Astrocyte (in vitro differentiated cells and primary cell): ENCODE data around the gene HDC. TPM values are rescaled to one million over a fixed set of nuclear protein-coding genes. Genes with fewer than 3 reads are reported as not detected.

Source experiments
- DNase-seq: peaks from one replicate; pipeline ENCODE4 v3.0.0-alpha.2; 2010; ENCODE audit warnings: low read depth
- FAIRE-seq: peaks from 2 replicates; lab custom pipeline; 2011; peaks lifted over from hg19 to GRCh38; lab: Jason Lieb, UNC
- H2AFZ ChIP-seq: 2 replicates; pipeline ENCODE4 v1.6.0; 2012; ENCODE audit warnings: low read depth, low read length, inconsistent platforms
- H3K27ac ChIP-seq: 2 replicates; pipeline ENCODE4 v1.5.1; 2011; ENCODE audit warnings: low read depth, low read length, inconsistent platforms
- H3K27me3 ChIP-seq: 2 replicates; pipeline ENCODE4 v1.6.0; 2011; ENCODE audit warnings: low read length, inconsistent platforms; ENCODE audit not compliant: insufficient read depth
- H3K36me3 ChIP-seq: 2 replicates; pipeline ENCODE4 v1.5.1; 2011; ENCODE audit warnings: low read length, inconsistent platforms; ENCODE audit not compliant: insufficient read depth
- H3K4me1 ChIP-seq: 2 replicates; pipeline ENCODE4 v1.5.1; 2011; ENCODE audit warnings: low read length, inconsistent platforms; ENCODE audit not compliant: insufficient read depth
- H3K4me2 ChIP-seq: 2 replicates; pipeline ENCODE4 v1.6.0; 2012; ENCODE audit warnings: low read length, inconsistent platforms
- H3K4me3 ChIP-seq: 2 replicates; pipeline ENCODE4 v1.5.1; 2011; ENCODE audit warnings: low read depth, mild to moderate bottlenecking, low read length, inconsistent platforms; ENCODE audit not compliant: insufficient read depth
- H3K79me2 ChIP-seq: 2 replicates; pipeline ENCODE4 v1.6.0; 2012; ENCODE audit warnings: mild to moderate bottlenecking, low read length, inconsistent platforms; ENCODE audit not compliant: insufficient read depth
- H3K9ac ChIP-seq: 2 replicates; pipeline ENCODE4 v1.6.0; 2012; ENCODE audit warnings: mild to moderate bottlenecking, low read length, inconsistent platforms
- H3K9me3 ChIP-seq: 2 replicates; pipeline ENCODE4 v1.5.1; 2012; ENCODE audit warnings: low read depth, mild to moderate bottlenecking, low read length, inconsistent platforms; ENCODE audit not compliant: insufficient read depth
- H4K20me1 ChIP-seq: 2 replicates; pipeline ENCODE4 v1.6.0; 2012; ENCODE audit warnings: low read length, inconsistent platforms; ENCODE audit not compliant: insufficient read depth
- H3K27ac Mint-ChIP-seq: one replicate; pipeline ENCODE4 v1.8.0; 2021; ENCODE audit warnings: mild to moderate bottlenecking, mixed read lengths; ENCODE audit not compliant: unreplicated experiment
- H3K27me3 Mint-ChIP-seq: one replicate; pipeline ENCODE4 v1.8.0; 2021; ENCODE audit warnings: low read depth, mixed read lengths; ENCODE audit not compliant: unreplicated experiment
- H3K36me3 Mint-ChIP-seq: one replicate; pipeline ENCODE4 v1.8.0; 2021; ENCODE audit warnings: low read depth, mixed read lengths; ENCODE audit not compliant: unreplicated experiment
- H3K4me1 Mint-ChIP-seq: one replicate; pipeline ENCODE4 v1.8.0; 2021; ENCODE audit warnings: low read depth, mixed read lengths; ENCODE audit not compliant: unreplicated experiment
- H3K4me3 Mint-ChIP-seq: one replicate; pipeline ENCODE4 v1.8.0; 2021; ENCODE audit warnings: mild to moderate bottlenecking, moderate library complexity, mixed read lengths; ENCODE audit not compliant: unreplicated experiment
- H3K9me3 Mint-ChIP-seq: one replicate; pipeline ENCODE4 v1.8.0; 2021; ENCODE audit warnings: mild to moderate bottlenecking, mixed read lengths; ENCODE audit not compliant: unreplicated experiment
- CTCF ChIP-seq: IDR thresholded peaks from 2 replicates; pipeline ENCODE4 v1.5.1; 2011; ENCODE audit warnings: low read depth, mild to moderate bottlenecking, inconsistent platforms, low read length, moderate library complexity; ENCODE audit not compliant: insufficient read depth
- EZH2 ChIP-seq: IDR thresholded peaks from 2 replicates; pipeline ENCODE4 v1.6.1; 2012; ENCODE audit warnings: mild to moderate bottlenecking, low read length, inconsistent platforms; ENCODE audit not compliant: insufficient read depth
- total RNA-seq: library from RNA; stranded (reverse); gene quantifications from 2 replicates; pipeline ENCODE4 v1.2.1, GENCODE V29; 2021

HDC gene
- total RNA-seq, 1 donor from 2014 or later, result not detected

- peaks cover 6% of the 10 kb centered on the region for H3K36me3 ChIP-seq
- H3K9me3 ChIP-seq, result no peaks in the 10 kb centered on the region
- no peaks in the 10 kb centered on the region for H3K27me3 ChIP-seq
- no peak for TF ChIP-seq CTCF
- TF ChIP-seq EZH2, result no peak
- DNase-seq (no peak), FAIRE-seq (no peak)
- Mint-ChIP-seq H3K9me3 (no peaks in the 10 kb centered on the region), H3K36me3 (no peaks in the 10 kb centered on the region), H3K27ac (no peak overlapping the region), H3K27me3 (no peaks in the 10 kb centered on the region), H3K4me3 (no peak overlapping the region), H3K4me1 (no peaks in the 10 kb centered on the region)
- H3K4me3 ChIP-seq, result no peak overlapping the region
- no peak overlapping the region for H3K27ac ChIP-seq
- H3K9ac ChIP-seq, result no peak overlapping the region
- no peaks in the 10 kb centered on the region for H3K4me1 ChIP-seq
- no peaks in the 10 kb centered on the region for H3K79me2 ChIP-seq
- H4K20me1 ChIP-seq, result no peaks in the 10 kb centered on the region
- H2AFZ ChIP-seq, result no peak overlapping the region
- no peak overlapping the region for H3K4me2 ChIP-seq
Measured at GRCh38 chr15:50275091-50275490, 9.6 kb upstream of the HDC start.

- H3K27me3 Mint-ChIP-seq, result peaks cover 33% of the 10 kb centered on the region
- no peak for FAIRE-seq
- no peak overlapping the region for H2AFZ ChIP-seq
- no peaks in the 10 kb centered on the region for H3K4me1 Mint-ChIP-seq
- no peak overlapping the region for H3K4me3 ChIP-seq
- no peaks in the 10 kb centered on the region for H3K36me3 ChIP-seq
- H3K4me2 ChIP-seq, result no peak overlapping the region
- H3K9me3 ChIP-seq, result no peaks in the 10 kb centered on the region
- no peaks in the 10 kb centered on the region for H3K36me3 Mint-ChIP-seq
- DNase-seq, result no peak
- H3K4me3 Mint-ChIP-seq, result no peak overlapping the region
- H3K27me3 ChIP-seq, result peaks cover 8% of the 10 kb centered on the region
- H3K9me3 Mint-ChIP-seq, result peaks cover 3% of the 10 kb centered on the region
- no peak overlapping the region for H3K9ac ChIP-seq
- TF ChIP-seq CTCF, result no peak
- no peak for TF ChIP-seq EZH2
- H3K4me1 ChIP-seq, result no peaks in the 10 kb centered on the region
- no peak overlapping the region for H3K27ac ChIP-seq
- no peak overlapping the region for H3K27ac Mint-ChIP-seq
- no peaks in the 10 kb centered on the region for H3K79me2 ChIP-seq
- H4K20me1 ChIP-seq, result no peaks in the 10 kb centered on the region
Measured at GRCh38 chr15:50267577-50267976, 2.1 kb upstream of the HDC start.

GRCh38 chr15:50262533-50262932, 3.0 kb downstream of the HDC start:
- H3K27me3 Mint-ChIP-seq, result peaks cover 34% of the 10 kb centered on the region
- Histone ChIP-seq H3K27ac (no peak overlapping the region), H3K27me3 (peaks cover 8% of the 10 kb centered on the region), H3K4me1 (peaks cover 3% of the 10 kb centered on the region), H3K79me2 (no peaks in the 10 kb centered on the region), H3K4me3 (no peak overlapping the region), H3K36me3 (no peaks in the 10 kb centered on the region), H3K4me2 (no peak overlapping the region), H2AFZ (no peak overlapping the region), H3K9ac (no peak overlapping the region), H4K20me1 (no peaks in the 10 kb centered on the region), H3K9me3 (no peaks in the 10 kb centered on the region)
- no peak for FAIRE-seq
- no peak overlapping the region for H3K4me3 Mint-ChIP-seq
- no peaks in the 10 kb centered on the region for H3K36me3 Mint-ChIP-seq
- no peak overlapping the region for H3K27ac Mint-ChIP-seq
- H3K9me3 Mint-ChIP-seq, result peaks cover 3% of the 10 kb centered on the region
- TF ChIP-seq EZH2 (no peak), CTCF (no peak)
- no peak for DNase-seq
- no peaks in the 10 kb centered on the region for H3K4me1 Mint-ChIP-seq
